Right lobe of liver (tissue), 4 donors: ENCODE results near the gene EVC.

Source experiments
- CTCF ChIP-seq, 4 donors: fragments of 200-600 bp in 3 of 4; fragments of 450-650 bp in 1 of 4; IDR thresholded peaks; one replicate each; pipeline versions ENCODE4 v1.5.1 to v1.8.0; 2016 to 2022; ENCODE audit warnings: antibody characterized with exemption in 4 of 4, mild to moderate bottlenecking in 2 of 4
- POLR2A ChIP-seq: fragments of 450-650 bp; IDR thresholded peaks from one replicate; pipeline ENCODE4 v1.6.1; 2017; ENCODE audit warnings: antibody characterized with exemption, mild to moderate bottlenecking
- donor health status: DM: no; HTN: no; CAD: no.
- donor health status: DM: no; HTN: no; CAD: no.
- donor health status: DM: no; HTN: yes; CAD: no.

- TF ChIP-seq CTCF (IDR thresholded peaks at IDR 0.05), result no peak
- no peak for TF ChIP-seq POLR2A
These were observed 46.1 kb downstream of the EVC start for GRCh38 chr4:5757091-5757490.
